A673 (cell line): ENCODE data around the gene PGLYRP2. TPM values are rescaled to one million over a fixed set of nuclear protein-coding genes. Genes with fewer than 3 reads are reported as not detected.

Source experiments
- BruUV-seq: library from RNA; stranded (reverse); fragments of 400-500 nt; replicated peaks from 2 replicates; lab custom pipeline; 2021; lab: Mats Ljungman, UMichigan
- CTCF ChIA-PET: fragments of 300-600 bp; sonication (Branson Sonifier 250); formaldehyde crosslinking; loops from one replicate; lab custom pipeline; 2022; ENCODE audit warnings: antibody characterized with exemption; lab: Charles Lee
- POLR2A ChIA-PET: fragments of 300-600 bp; sonication (Branson Sonifier 250); formaldehyde crosslinking; loops from one replicate; lab custom pipeline; 2022; ENCODE audit warnings: antibody characterized with exemption; ENCODE audit not compliant: low non-redundant PET; lab: Charles Lee
- DNase-seq: peaks from one replicate; pipeline ENCODE4 v3.0.0-alpha.2; 2015; ENCODE audit warnings: low spot score
- H3K27ac ChIP-seq: fragments of 200-600 bp; sonication (generic); 2 replicates; pipeline ENCODE4 v1.5.1; 2016; ENCODE audit warnings: mixed run types, low read depth, mild to moderate bottlenecking, mixed read lengths, antibody characterized with exemption, low read length; ENCODE audit not compliant: poor library complexity, severe bottlenecking
- H3K27me3 ChIP-seq: fragments of 200-600 bp; sonication (generic); replicated peaks from 2 replicates; pipeline ENCODE4 v1.6.1; 2017; ENCODE audit warnings: mixed run types, low read depth, mild to moderate bottlenecking, mixed read lengths, antibody characterized with exemption, low read length; ENCODE audit not compliant: insufficient read depth, poor library complexity
- H3K36me3 ChIP-seq: fragments of 200-600 bp; sonication (generic); 2 replicates; pipeline ENCODE4 v1.6.1; 2016; ENCODE audit warnings: mixed run types, mild to moderate bottlenecking, mixed read lengths, antibody characterized with exemption, low read length; ENCODE audit not compliant: insufficient read depth, poor library complexity, severe bottlenecking
- H3K4me1 ChIP-seq: fragments of 200-600 bp; sonication (generic); 2 replicates; pipeline ENCODE4 v1.6.1; 2017; ENCODE audit warnings: mixed run types, mild to moderate bottlenecking, mixed read lengths, antibody characterized with exemption, low read length; ENCODE audit not compliant: insufficient read depth, poor library complexity, severe bottlenecking
- H3K4me3 ChIP-seq: fragments of 200-600 bp; sonication (generic); 2 replicates; pipeline ENCODE4 v1.5.1; 2016; ENCODE audit warnings: low read depth, mixed run types, mild to moderate bottlenecking, mixed read lengths, low read length; ENCODE audit not compliant: poor library complexity, severe bottlenecking
- H3K9me3 ChIP-seq: fragments of 200-600 bp; sonication (generic); 2 replicates; pipeline ENCODE4 v1.6.1; 2016; ENCODE audit warnings: mixed run types, low read depth, mild to moderate bottlenecking, mixed read lengths, antibody characterized with exemption, low read length; ENCODE audit not compliant: poor library complexity, severe bottlenecking
- EZH2 ChIP-seq: fragments of 200-600 bp; sonication (generic); IDR thresholded peaks from 2 replicates; pipeline ENCODE4 v1.6.1; 2017; ENCODE audit warnings: borderline replicate concordance, low read depth, mild to moderate bottlenecking, mixed read lengths, antibody characterized with exemption, low read length; ENCODE audit not compliant: poor library complexity, severe bottlenecking
- intact Hi-C: fragments of 100-400 bp; cut with micrococcal nuclease; formaldehyde crosslinking; loops from one replicate; pipeline ENCODE4 v1.10.0; 2022; ENCODE audit not compliant: unreplicated experiment
- total RNA-seq: library from RNA; stranded (reverse); gene quantifications from 2 replicates; pipeline ENCODE4 v1.2.3, GENCODE V29; 2021
- TF ChIP-seq, protein P1 (sequence below): fragments of 300-800, 200-600 bp; sonication (generic); conservative IDR thresholded peaks from 2 replicates; pipeline ENCODE4 v1.5.1; 2017; ENCODE audit warnings: low read depth, mild to moderate bottlenecking, antibody characterized with exemption, low read length, moderate library complexity, mixed read lengths

The PGLYRP2 gene
- total RNA-seq, 1 experiment from 2014 or later: 3.5 TPM

DNA sequence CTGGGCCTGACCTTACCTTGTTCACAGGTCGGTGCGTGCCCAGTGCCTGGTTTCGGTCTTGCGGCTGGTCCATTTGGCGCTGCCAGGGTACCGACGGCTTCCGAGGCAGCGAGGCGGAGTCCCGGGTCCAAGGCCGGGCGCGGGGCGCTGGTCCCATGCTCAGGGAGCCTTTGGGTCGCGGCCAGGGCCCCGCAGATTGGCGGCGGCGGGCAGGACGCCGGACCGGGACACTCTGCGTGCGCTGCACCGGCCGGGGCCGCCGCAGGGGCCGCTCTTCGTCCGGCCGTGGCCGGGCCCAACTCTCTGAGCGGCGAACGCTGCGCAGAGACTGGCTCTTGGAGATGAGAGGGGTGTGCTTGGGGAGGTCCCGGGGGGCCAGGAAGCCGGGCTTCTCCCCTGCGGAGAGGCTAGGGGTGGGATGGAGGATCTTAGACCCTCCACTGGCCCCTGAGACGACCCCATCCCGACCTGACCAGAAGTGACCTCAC, 26.2 kb downstream of the PGLYRP2 start:
- POLR2A ChIA-PET: no interaction called here
- Histone ChIP-seq H3K4me1 (peaks cover 30% of the 10 kb centered on the region), H3K36me3 (no peaks in the 10 kb centered on the region), H3K27me3 (no peaks in the 10 kb centered on the region), H3K9me3 (no peaks in the 10 kb centered on the region), H3K4me3 (no peak overlapping the region), H3K27ac (no peak overlapping the region)
- no peak for DNase-seq
- BruUV-seq: no TSS peak
- CTCF ChIA-PET: no interaction called here
- TF ChIP-seq, protein P1, sequence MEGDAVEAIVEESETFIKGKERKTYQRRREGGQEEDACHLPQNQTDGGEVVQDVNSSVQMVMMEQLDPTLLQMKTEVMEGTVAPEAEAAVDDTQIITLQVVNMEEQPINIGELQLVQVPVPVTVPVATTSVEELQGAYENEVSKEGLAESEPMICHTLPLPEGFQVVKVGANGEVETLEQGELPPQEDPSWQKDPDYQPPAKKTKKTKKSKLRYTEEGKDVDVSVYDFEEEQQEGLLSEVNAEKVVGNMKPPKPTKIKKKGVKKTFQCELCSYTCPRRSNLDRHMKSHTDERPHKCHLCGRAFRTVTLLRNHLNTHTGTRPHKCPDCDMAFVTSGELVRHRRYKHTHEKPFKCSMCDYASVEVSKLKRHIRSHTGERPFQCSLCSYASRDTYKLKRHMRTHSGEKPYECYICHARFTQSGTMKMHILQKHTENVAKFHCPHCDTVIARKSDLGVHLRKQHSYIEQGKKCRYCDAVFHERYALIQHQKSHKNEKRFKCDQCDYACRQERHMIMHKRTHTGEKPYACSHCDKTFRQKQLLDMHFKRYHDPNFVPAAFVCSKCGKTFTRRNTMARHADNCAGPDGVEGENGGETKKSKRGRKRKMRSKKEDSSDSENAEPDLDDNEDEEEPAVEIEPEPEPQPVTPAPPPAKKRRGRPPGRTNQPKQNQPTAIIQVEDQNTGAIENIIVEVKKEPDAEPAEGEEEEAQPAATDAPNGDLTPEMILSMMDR: no peak
- TF ChIP-seq EZH2: no peak
- intact Hi-C loops: no loop called here

DNA sequence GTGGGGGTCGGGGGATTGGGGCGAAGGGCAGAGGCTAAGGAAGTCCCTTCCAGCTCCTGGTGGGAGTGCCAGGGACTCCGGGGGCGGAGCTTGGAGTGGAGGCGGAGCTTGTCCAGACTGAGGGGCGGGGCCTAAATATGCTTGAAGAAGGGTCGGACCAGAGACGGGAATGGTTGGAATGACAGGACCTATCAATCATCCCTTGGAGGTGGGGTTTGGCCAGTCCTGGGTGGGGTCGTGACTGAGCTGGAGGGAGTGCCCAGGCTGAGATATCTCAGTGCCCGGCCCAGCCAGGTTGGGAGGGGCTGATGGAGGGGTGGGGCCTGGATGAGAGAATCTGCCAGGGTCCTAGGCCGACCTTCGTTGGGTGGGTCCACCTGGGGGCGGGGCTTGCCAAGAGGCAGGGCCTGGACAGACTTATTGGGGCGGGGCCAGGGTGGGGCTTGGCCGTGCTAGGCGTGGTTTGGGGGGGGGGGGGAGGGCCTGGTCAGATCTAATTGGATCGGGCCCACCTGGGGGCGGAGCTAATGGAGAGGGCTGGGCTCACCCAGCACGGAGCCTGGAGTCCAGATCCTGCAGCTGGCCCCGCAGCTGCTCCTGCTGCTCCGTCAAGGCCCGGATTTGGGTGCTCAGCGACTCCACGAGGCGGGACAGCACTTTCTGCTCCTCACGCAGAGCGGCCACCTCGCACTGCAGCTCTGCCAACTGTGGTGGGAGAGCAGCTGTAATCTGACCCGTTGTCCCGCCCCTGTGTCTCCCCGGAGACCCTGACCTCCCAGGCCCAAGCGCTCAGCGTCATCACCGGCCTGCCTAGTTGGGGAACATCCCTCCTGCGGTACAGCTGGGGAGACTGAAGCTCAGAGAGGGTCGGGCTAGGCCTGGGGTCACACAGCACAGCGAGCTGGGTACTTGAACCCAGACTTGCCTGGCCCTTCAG, 26.9 kb downstream of the PGLYRP2 start:
- Histone ChIP-seq H3K4me1 (peaks cover 24% of the 10 kb centered on the region), H3K4me3 (no peak overlapping the region), H3K27ac (no peak overlapping the region), H3K9me3 (no peaks in the 10 kb centered on the region), H3K36me3 (no peaks in the 10 kb centered on the region), H3K27me3 (no peaks in the 10 kb centered on the region)
- no peak for TF ChIP-seq EZH2
- TF ChIP-seq, protein P1: no peak
- CTCF ChIA-PET: no interaction called here
- BruUV-seq: no TSS peak
- intact Hi-C loops: no loop called here
- POLR2A ChIA-PET: no interaction called here
- DNase-seq: peak; percentile 77

DNA sequence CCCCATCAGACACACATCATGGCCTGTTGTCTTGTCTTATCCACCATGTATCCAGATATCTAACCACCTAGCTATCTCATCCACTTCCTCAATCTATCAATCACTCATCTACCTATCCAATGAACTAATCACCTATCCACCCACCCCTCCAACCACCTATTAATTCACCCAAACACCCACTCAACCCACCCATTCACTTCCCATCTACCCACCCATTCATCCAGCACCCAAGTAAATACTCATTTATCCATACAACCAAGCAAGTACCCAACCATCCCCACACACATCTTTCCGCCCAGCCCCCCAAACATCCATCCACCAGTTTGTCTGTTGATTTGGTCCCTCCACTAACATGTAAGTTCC, 28.8 kb downstream of the PGLYRP2 start:
- no TSS peak for BruUV-seq
- Histone ChIP-seq H3K9me3 (no peaks in the 10 kb centered on the region), H3K4me3 (no peak overlapping the region), H3K36me3 (no peaks in the 10 kb centered on the region), H3K27ac (no peak overlapping the region), H3K4me1 (peaks cover 14% of the 10 kb centered on the region), H3K27me3 (no peaks in the 10 kb centered on the region)
- TF ChIP-seq, protein P1: no peak
- no peak for TF ChIP-seq EZH2
- intact Hi-C loops: no loop called here
- POLR2A ChIA-PET: interaction anchor here (0.7 kb wide), 1 partner anchor 11 kb away, joined by 3 read pairs; no protein-coding TSS in a partner anchor
- no peak for DNase-seq
- CTCF ChIA-PET: no interaction called here
